IMR-90 (cell line): ENCODE data around the gene PDGFD. TPM values are rescaled to one million over a fixed set of nuclear protein-coding genes. Genes with fewer than 3 reads are reported as not detected.

ENCODE experiments used
- ATAC-seq: fragments of 200-7000 bp; cut with Tn5 transposase; 2 replicates; pipeline ENCODE4 v1.9.1; 2020; ENCODE audit warnings: low read depth, mild to moderate bottlenecking, moderate library complexity
- BruUV-seq: library from RNA; stranded (reverse); fragments of 400-500 nt; replicated peaks from 2 replicates; lab custom pipeline; 2021; lab: Mats Ljungman, UMichigan
- CTCF ChIA-PET: fragments of 300-600 bp; formaldehyde crosslinking; extraction: SDS; loops from one replicate; lab custom pipeline; 2021; ENCODE audit warnings: antibody characterized with exemption; lab: Yijun Ruan, JAX
- POLR2A ChIA-PET: fragments of 300-600 bp; sonication (Branson Sonifier 250); formaldehyde crosslinking; loops from one replicate; lab custom pipeline; 2022; ENCODE audit warnings: antibody characterized with exemption; ENCODE audit not compliant: unreplicated experiment; lab: Charles Lee
- DNase-seq: peaks from one replicate; pipeline ENCODE4 v3.0.0; 2013
- H2AFZ ChIP-seq: replicated peaks from 2 replicates; pipeline ENCODE3; 2013; ENCODE audit warnings: low read length, mild to moderate bottlenecking; ENCODE audit not compliant: poor library complexity
- H2AK5ac ChIP-seq: 2 replicates; pipeline ENCODE4 v1.6.1; 2013; ENCODE audit warnings: low read depth, low read length, inconsistent platforms
- H2AK9ac ChIP-seq: replicated peaks from 2 replicates; pipeline ENCODE3; 2013; ENCODE audit warnings: mild to moderate bottlenecking, low read depth, low read length, moderate library complexity; ENCODE audit not compliant: poor library complexity
- H2BK120ac ChIP-seq: 2 replicates; pipeline ENCODE4 v1.6.1; 2013; ENCODE audit warnings: low read depth, low read length, inconsistent platforms
- H2BK15ac ChIP-seq: 3 replicates; pipeline ENCODE4 v1.6.1; 2013; ENCODE audit warnings: low read depth, low read length, inconsistent platforms
- H2BK20ac ChIP-seq: 2 replicates; pipeline ENCODE4 v1.6.1; 2013; ENCODE audit warnings: low read depth, mild to moderate bottlenecking, inconsistent platforms, low read length, moderate library complexity
- H2BK5ac ChIP-seq: 2 replicates; pipeline ENCODE4 v1.6.1; 2013; ENCODE audit warnings: mild to moderate bottlenecking, low read depth, low read length, inconsistent platforms; ENCODE audit not compliant: poor library complexity, severe bottlenecking
- H3K14ac ChIP-seq: replicated peaks from 2 replicates; pipeline ENCODE4 v1.6.1; 2013; ENCODE audit warnings: low read depth, low read length, inconsistent platforms
- H3K18ac ChIP-seq: 2 replicates; pipeline ENCODE4 v1.6.1; 2013; ENCODE audit warnings: low read depth, low read length, control low read depth
- H3K23ac ChIP-seq: 2 replicates; pipeline ENCODE4 v1.6.1; 2013; ENCODE audit warnings: low read depth, low read length, inconsistent platforms
- H3K27ac ChIP-seq: 2 replicates; pipeline ENCODE4 v1.5.1; 2013; ENCODE audit warnings: mild to moderate bottlenecking, control low read depth, low read length; ENCODE audit not compliant: insufficient read depth
- H3K27me3 ChIP-seq: 2 replicates; pipeline ENCODE4 v1.6.1; 2013; ENCODE audit warnings: low read length; ENCODE audit not compliant: control insufficient read depth, insufficient read depth
- H3K36me3 ChIP-seq: 2 replicates; pipeline ENCODE4 v1.6.1; 2013; ENCODE audit warnings: low read length, mixed read lengths; ENCODE audit not compliant: control insufficient read depth, insufficient read depth
- H3K4ac ChIP-seq: 2 replicates; pipeline ENCODE4 v1.6.1; 2013; ENCODE audit warnings: low read depth, low read length, inconsistent platforms
- H3K4me1 ChIP-seq: 2 replicates; pipeline ENCODE4 v1.6.1; 2013; ENCODE audit warnings: low read length, mixed read lengths; ENCODE audit not compliant: control insufficient read depth, insufficient read depth
- H3K4me2 ChIP-seq: 2 replicates; pipeline ENCODE4 v1.6.1; 2013; ENCODE audit warnings: low read depth, mild to moderate bottlenecking, control low read depth, low read length, moderate library complexity
- H3K4me3 ChIP-seq: 2 replicates; pipeline ENCODE4 v1.5.1; 2013; ENCODE audit warnings: low read depth, mild to moderate bottlenecking, control low read depth, low read length, moderate library complexity; ENCODE audit not compliant: insufficient read depth
- H3K56ac ChIP-seq: 2 replicates; pipeline ENCODE4 v1.6.1; 2013; ENCODE audit warnings: low read length, inconsistent platforms; ENCODE audit not compliant: insufficient read depth; ENCODE audit errors: extremely low read depth
- H3K79me1 ChIP-seq, 2 experiments: 2 replicates each; pipeline ENCODE4 v1.6.1; 2013; ENCODE audit warnings: low read length in 2 of 2, inconsistent platforms in 1 of 2, low read depth in 1 of 2
- H3K9ac ChIP-seq: 2 replicates; pipeline ENCODE4 v1.6.1; 2013; ENCODE audit warnings: low read depth, low read length, control low read depth
- H3K9me1 ChIP-seq: 2 replicates; pipeline ENCODE4 v1.6.1; 2013; ENCODE audit warnings: low read length, inconsistent platforms; ENCODE audit not compliant: insufficient read depth
- H3K9me3 ChIP-seq: 2 replicates; pipeline ENCODE4 v1.6.1; 2013; ENCODE audit warnings: low read length; ENCODE audit not compliant: control insufficient read depth, insufficient read depth
- H4K20me1 ChIP-seq: 2 replicates; pipeline ENCODE4 v1.6.1; 2013; ENCODE audit warnings: low read length, inconsistent platforms; ENCODE audit not compliant: insufficient read depth
- H4K5ac ChIP-seq: 2 replicates; pipeline ENCODE4 v1.6.1; 2013; ENCODE audit warnings: mild to moderate bottlenecking, low read depth, low read length, control low read depth
- H4K8ac ChIP-seq, 2 experiments: 2 replicates each; pipeline ENCODE4 v1.6.1; 2013; ENCODE audit warnings: low read depth in 2 of 2, low read length in 2 of 2, control low read depth in 1 of 2, inconsistent platforms in 1 of 2
- H4K91ac ChIP-seq: 2 replicates; pipeline ENCODE4 v1.6.1; 2013; ENCODE audit warnings: low read depth, low read length, inconsistent platforms; ENCODE audit not compliant: insufficient read depth
- CEBPB ChIP-seq: IDR thresholded peaks from 2 replicates; pipeline ENCODE4 v1.6.1; 2012; ENCODE audit warnings: low read depth, low read length, improper control_type of control experiment
- WGBS, 2 experiments: methylation state at CpG; one replicate each; pipeline versions ENCODE4 v1.1.5 to v1.1.7; 2013; ENCODE audit warnings: missing lambda C conversion rate in 2 of 2; ENCODE audit not compliant: insufficient read length in 1 of 2; ENCODE audit errors: extremely low coverage in 2 of 2; 5-methylcytosine and 5-hydroxymethylcytosine counted together
- dilution Hi-C: fragments of 300-500 bp; cut with HindIII; formaldehyde crosslinking; loops from one replicate; pipeline ENCODE4 v1.14.3; 2018; ENCODE audit warnings: low sequenced_read_pairs; ENCODE audit not compliant: unreplicated experiment
- in situ Hi-C: fragments of 300-500 bp; cut with MboI; formaldehyde crosslinking; loops from 3 replicates; pipeline ENCODE4 v1.14.3; 2019; ENCODE audit warnings: low sequenced_read_pairs, inconsistent platforms, mixed read lengths
- intact Hi-C: fragments of 100-400 bp; cut with micrococcal nuclease; formaldehyde crosslinking; loops from 2 replicates; pipeline ENCODE4 v1.10.0; 2022
- polyA plus RNA-seq, 3 experiments: library from polyadenylated mRNA; depleted of rRNA; stranded (reverse); fragments of >200 nt; gene quantifications; 2 replicates each; pipeline ENCODE4 v1.2.3, GENCODE V29; 2012; ENCODE audit warnings: low replicate concordance in 1 of 3
- total RNA-seq: library from RNA; depleted of rRNA; stranded (reverse); fragments of >200 nt; gene quantifications from 2 replicates; pipeline ENCODE4 v1.2.3, GENCODE V29; 2012; rRNA removed

PDGFD gene
- total and polyA plus RNA-seq, 2 of the 4 experiments (the other 2 are of a cell fraction): 2.1 to 3.0 TPM

DNA sequence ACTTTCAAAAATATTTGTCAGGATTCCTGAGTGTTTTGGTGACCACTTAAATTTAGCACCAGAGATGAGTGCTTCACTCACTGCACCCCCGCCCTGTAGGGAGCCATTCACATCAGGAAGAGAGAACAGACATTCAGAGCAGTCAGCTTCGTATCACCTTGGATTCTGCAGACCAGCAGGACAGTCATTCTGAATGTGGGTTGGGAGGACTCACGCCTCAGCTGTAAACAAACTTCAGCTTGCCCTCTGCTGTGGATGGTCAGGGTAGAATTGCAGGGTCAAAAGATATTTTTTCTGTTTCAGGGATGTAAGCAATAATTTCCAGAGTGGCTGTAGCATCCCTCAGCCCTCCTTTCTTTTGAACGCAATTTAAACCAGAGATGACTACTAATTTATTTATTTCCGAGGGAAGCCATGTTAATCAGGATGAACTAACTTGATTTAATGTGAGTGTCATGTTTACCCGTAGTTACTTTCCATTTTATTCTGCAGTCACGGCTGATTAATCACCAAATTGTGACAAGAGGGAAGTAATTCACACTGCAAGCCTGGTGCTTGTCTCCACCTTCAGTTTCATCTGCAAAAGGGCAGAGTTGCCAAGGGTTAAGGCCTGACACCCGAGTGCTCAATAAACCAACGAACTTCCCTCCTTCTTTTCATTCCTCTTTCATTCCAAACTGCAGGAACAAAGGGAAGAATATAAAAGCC is 301.7 kb downstream of the PDGFD start:
- H2BK5ac ChIP-seq: no peak overlapping the region
- H3K9me1 ChIP-seq: no peaks in the 10 kb centered on the region
- H3K23ac ChIP-seq: no peak overlapping the region
- H3K4me2 ChIP-seq: no peak overlapping the region
- H3K9me3 ChIP-seq: no peaks in the 10 kb centered on the region
- H3K4me1 ChIP-seq: peaks cover 1% of the 10 kb centered on the region; the same call in 1 of the 2 replicates
- no peak overlapping the region for H3K18ac ChIP-seq
- no peaks in the 10 kb centered on the region for H3K36me3 ChIP-seq
- DNase-seq (no peak), ATAC-seq (no peak)
- H3K14ac ChIP-seq: no peak overlapping the region
- no peaks in the 10 kb centered on the region for H4K20me1 ChIP-seq
- no peak overlapping the region for H3K4me3 ChIP-seq
- TF ChIP-seq CEBPB: no peak
- H3K4ac ChIP-seq: no peak overlapping the region
- H2BK20ac ChIP-seq: no peak overlapping the region
- H2AK5ac ChIP-seq: no peak overlapping the region
- no peaks in the 10 kb centered on the region for H3K79me1 ChIP-seq
- no peak overlapping the region for H3K9ac ChIP-seq
- BruUV-seq: no TSS peak
- H2BK120ac ChIP-seq: no peak overlapping the region
- POLR2A ChIA-PET: no interaction called here
- dilution Hi-C loops (no loop called here), in situ Hi-C loops (no loop called here), intact Hi-C loops (no loop called here)
- H4K5ac ChIP-seq: no peak overlapping the region
- no peak overlapping the region for H3K27ac ChIP-seq
- no peaks in the 10 kb centered on the region for H3K27me3 ChIP-seq
- H3K56ac ChIP-seq: no peak overlapping the region
- no peak overlapping the region for H4K91ac ChIP-seq
- CTCF ChIA-PET: interaction anchor here (1.0 kb wide), 1 partner anchor 8 kb away, joined by 3 read pairs; no protein-coding TSS in a partner anchor
- 100% methylated on average over 1 of the region's 9 CpGs; no CpG with 5 or more reads in 1 of the 2 experiments for WGBS, 2 experiments
- no peak overlapping the region for H2AK9ac ChIP-seq
- H2AFZ ChIP-seq: no peak overlapping the region
- H4K8ac ChIP-seq: no peak overlapping the region
- H2BK15ac ChIP-seq: no peak overlapping the region

Other genes with a start within 250 kb of the PDGFD start
- not detected in 2 replicates for gene DDI1, start 127.5 kb downstream of the PDGFD start, total RNA-seq
- gene DDI1, start 127.5 kb downstream of the PDGFD start, polyA plus RNA-seq (2012; rRNA removed): not detected in 2 replicates